ENCODE results near the gene MKLN1.
"Not testable (repeated sequence)": the region's sequence is repeated elsewhere in the genome, so short reads cannot be mapped to it uniquely, and the experiment has no call there.

Gene MKLN1

GRCh38 chr7:131504157-131504899 lies 176.7 kb downstream of the MKLN1 start:
- in situ Hi-C loops (cut with HindIII; ENCODE audit: low pct_ligation_motif_present, low pct_unique_long_range_greater_than_20kb, low sequenced_read_pairs), result no loop called here
- no peak for DNase-seq

GRCh38 chr7:131505037-131505620 lies 177.5 kb downstream of the MKLN1 start:
- in situ Hi-C loops (cut with HindIII; ENCODE audit: low pct_ligation_motif_present, low pct_unique_long_range_greater_than_20kb, low sequenced_read_pairs); DNase-seq: not testable (repeated sequence)

GRCh38 chr7:131505636-131506557 lies 178.2 kb downstream of the MKLN1 start:
- in situ Hi-C loops (cut with HindIII; ENCODE audit: low pct_ligation_motif_present, low pct_unique_long_range_greater_than_20kb, low sequenced_read_pairs), result no loop called here
- no peak for DNase-seq

- DNase-seq, result no peak
- in situ Hi-C loops (cut with HindIII; ENCODE audit: low pct_ligation_motif_present, low pct_unique_long_range_greater_than_20kb, low sequenced_read_pairs), result no loop called here
Measured at GRCh38 chr7:131506597-131506996, 178.9 kb downstream of the MKLN1 start.

- peak; percentile 80 for DNase-seq
- in situ Hi-C loops (cut with HindIII; ENCODE audit: low pct_ligation_motif_present, low pct_unique_long_range_greater_than_20kb, low sequenced_read_pairs), result no loop called here
Measured at GRCh38 chr7:131507592-131508331, 180.1 kb downstream of the MKLN1 start.

GRCh38 chr7:131508754-131509486 lies 181.2 kb downstream of the MKLN1 start:
- DNase-seq, result no peak
- in situ Hi-C loops (cut with HindIII; ENCODE audit: low pct_ligation_motif_present, low pct_unique_long_range_greater_than_20kb, low sequenced_read_pairs), result no loop called here

- in situ Hi-C loops (cut with HindIII; ENCODE audit: low pct_ligation_motif_present, low pct_unique_long_range_greater_than_20kb, low sequenced_read_pairs), result no loop called here
- DNase-seq, result no peak
Measured at GRCh38 chr7:131509781-131510180, 182.1 kb downstream of the MKLN1 start.

- in situ Hi-C loops (cut with HindIII; ENCODE audit: low pct_ligation_motif_present, low pct_unique_long_range_greater_than_20kb, low sequenced_read_pairs), result no loop called here
- no peak for DNase-seq
Measured at GRCh38 chr7:131511071-131511470, 183.4 kb downstream of the MKLN1 start.

GRCh38 chr7:131511774-131512535 lies 184.3 kb downstream of the MKLN1 start:
- no peak for DNase-seq
- in situ Hi-C loops (cut with HindIII; ENCODE audit: low pct_ligation_motif_present, low pct_unique_long_range_greater_than_20kb, low sequenced_read_pairs), result no loop called here

- in situ Hi-C loops (cut with HindIII; ENCODE audit: low pct_ligation_motif_present, low pct_unique_long_range_greater_than_20kb, low sequenced_read_pairs), result no loop called here
- peak; percentile 91 for DNase-seq
Measured at GRCh38 chr7:131513245-131514061, 185.8 kb downstream of the MKLN1 start.

GRCh38 chr7:131515471-131515870 lies 187.8 kb downstream of the MKLN1 start:
- in situ Hi-C loops (cut with HindIII; ENCODE audit: low pct_ligation_motif_present, low pct_unique_long_range_greater_than_20kb, low sequenced_read_pairs); DNase-seq: not testable (repeated sequence)

- no peak for DNase-seq
- in situ Hi-C loops (cut with HindIII; ENCODE audit: low pct_ligation_motif_present, low pct_unique_long_range_greater_than_20kb, low sequenced_read_pairs), result no loop called here
Measured at GRCh38 chr7:131517218-131517923, 189.7 kb downstream of the MKLN1 start.

- no peak for DNase-seq
- in situ Hi-C loops (cut with HindIII; ENCODE audit: low pct_ligation_motif_present, low pct_unique_long_range_greater_than_20kb, low sequenced_read_pairs), result no loop called here
Measured at GRCh38 chr7:131518626-131519025, 190.9 kb downstream of the MKLN1 start.

GRCh38 chr7:131521651-131522163 lies 194.0 kb downstream of the MKLN1 start:
- no peak for DNase-seq
- in situ Hi-C loops (cut with HindIII; ENCODE audit: low pct_ligation_motif_present, low pct_unique_long_range_greater_than_20kb, low sequenced_read_pairs), result no loop called here

GRCh38 chr7:131522325-131522930 lies 194.8 kb downstream of the MKLN1 start:
- no peak for DNase-seq
- in situ Hi-C loops (cut with HindIII; ENCODE audit: low pct_ligation_motif_present, low pct_unique_long_range_greater_than_20kb, low sequenced_read_pairs), result no loop called here
